T-helper 1 cell (primary cell): ENCODE measurements around the gene ZNF133.
"Not testable (repeated sequence)": the region's sequence is repeated elsewhere in the genome, so short reads cannot be mapped to it uniquely, and the experiment has no call there.

Experiments used
- DNase-seq, 5 donors: peaks; one replicate each; pipeline ENCODE4 v3.0.0-alpha.2; 2012 to 2020
- total RNA-seq, 4 donors: gene quantifications; one replicate each; lab custom pipeline; 2026; lab: John Stamatoyannopoulos, UW

Gene ZNF133
- 8.4 to 15.3 (median 12.7) reads per million in 4 donors for total RNA-seq

GRCh38 chr20:18287915-18288748 lies at the start of gene ZNF133:
TSS of gene ZNF133 (plus strand) at chr20:18288527. CDS start at chr20:18305687, 17,160 bp downstream.
- DNase-seq: peak; percentile 85 to 94 (median 92)

- DNase-seq: no peak
Measured at GRCh38 chr20:18240997-18241396, 47.3 kb upstream of the ZNF133 start.

- no peak for DNase-seq
Measured at GRCh38 chr20:18243802-18244201, 44.5 kb upstream of the ZNF133 start.

GRCh38 chr20:18248545-18248944 lies 39.8 kb upstream of the ZNF133 start:
- DNase-seq: not testable (repeated sequence)

- no peak for DNase-seq
Measured at GRCh38 chr20:18250217-18250616, 38.1 kb upstream of the ZNF133 start.

- DNase-seq: no peak
Measured at GRCh38 chr20:18252597-18253451, 35.5 kb upstream of the ZNF133 start.

- DNase-seq: no peak
Measured at GRCh38 chr20:18254615-18255014, 33.7 kb upstream of the ZNF133 start.

GRCh38 chr20:18255526-18255925 lies 32.8 kb upstream of the ZNF133 start:
- DNase-seq: no peak

- DNase-seq: no peak
Measured at GRCh38 chr20:18256440-18257090, 31.8 kb upstream of the ZNF133 start.

GRCh38 chr20:18258126-18258860 lies 30.0 kb upstream of the ZNF133 start:
- no peak for DNase-seq

- no peak for DNase-seq
Measured at GRCh38 chr20:18259730-18260129, 28.6 kb upstream of the ZNF133 start.

GRCh38 chr20:18263723-18264122 lies 24.6 kb upstream of the ZNF133 start:
- no peak for DNase-seq

GRCh38 chr20:18265441-18265840 lies 22.9 kb upstream of the ZNF133 start:
- no peak for DNase-seq

GRCh38 chr20:18266282-18266681 lies 22.0 kb upstream of the ZNF133 start:
- DNase-seq: no peak

GRCh38 chr20:18267815-18268214 lies 20.5 kb upstream of the ZNF133 start:
- DNase-seq: no peak

GRCh38 chr20:18271160-18271559 lies 17.2 kb upstream of the ZNF133 start:
- no peak for DNase-seq

- DNase-seq: no peak
Measured at GRCh38 chr20:18272451-18272850, 15.9 kb upstream of the ZNF133 start.

- no peak for DNase-seq
Measured at GRCh38 chr20:18273738-18274137, 14.6 kb upstream of the ZNF133 start.

- not testable (repeated sequence) for DNase-seq
Measured at GRCh38 chr20:18275960-18276359, 12.4 kb upstream of the ZNF133 start.

- peak in 4 of 5 donors; percentile 19 to 70 (median 32) for DNase-seq
Measured at GRCh38 chr20:18276821-18277220, 11.5 kb upstream of the ZNF133 start.

- DNase-seq: no peak
Measured at GRCh38 chr20:18279242-18279641, 9.1 kb upstream of the ZNF133 start.

- DNase-seq: no peak
Measured at GRCh38 chr20:18284805-18285533, 3.4 kb upstream of the ZNF133 start.
